Mammary epithelial cell (primary cell): ENCODE data around the gene REXO1.

Experiments
- EZH2 ChIP-seq: IDR thresholded peaks from 2 replicates; pipeline ENCODE4 v1.6.1; 2012; ENCODE audit warnings: low read length, inconsistent platforms, borderline replicate concordance
- TF ChIP-seq, protein P1 (sequence below), 2 donors: IDR thresholded peaks in 1 of 2; conservative IDR thresholded peaks in 1 of 2; 2 replicates each; pipeline ENCODE4 v1.5.1; 2011 to 2012; ENCODE audit warnings: inconsistent platforms in 2 of 2, low read length in 2 of 2, mild to moderate bottlenecking in 2 of 2, control low read depth in 1 of 2, low read depth in 1 of 2; ENCODE audit not compliant: insufficient read depth in 1 of 2; ENCODE audit errors: extremely low read depth in 1 of 2

DNA sequence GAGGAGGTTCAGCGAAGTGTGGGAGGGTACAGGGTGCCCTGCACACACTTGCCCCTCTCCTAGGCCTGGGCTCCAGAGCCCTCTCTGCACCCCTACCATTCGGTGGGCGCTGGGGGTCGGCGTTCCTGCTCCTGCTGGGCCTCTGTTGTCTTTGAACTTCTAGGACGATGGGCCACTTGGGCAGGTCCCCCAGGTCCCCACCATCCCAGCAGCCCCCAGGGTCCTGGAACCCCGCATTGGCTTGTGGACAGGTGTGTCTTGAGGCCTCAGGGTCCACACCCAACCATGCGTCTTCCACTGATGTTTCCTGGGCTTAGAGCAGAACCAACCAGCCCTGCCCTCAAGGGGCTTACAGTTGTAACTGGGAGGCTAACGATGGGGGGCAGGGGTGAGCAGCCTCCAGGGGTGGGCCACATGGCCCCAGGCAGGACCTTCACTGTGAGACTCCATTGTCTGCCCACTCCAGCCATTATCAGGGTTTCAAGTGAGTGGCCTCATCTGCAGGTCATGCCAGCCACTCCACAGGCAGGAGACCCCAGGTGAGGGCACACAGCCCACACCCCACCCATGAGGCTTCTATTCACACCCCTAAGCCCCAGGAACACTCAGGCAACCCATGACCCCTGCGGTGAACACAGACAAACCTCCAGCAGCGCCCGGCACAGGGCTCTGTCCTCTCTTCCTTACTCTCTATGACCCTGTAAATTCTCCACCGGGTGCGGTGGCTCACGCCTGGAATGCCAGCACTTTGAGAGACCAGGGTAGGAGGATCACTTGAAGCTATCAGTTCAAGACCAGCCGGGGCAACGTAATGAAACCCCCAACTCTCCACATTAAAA is 17.1 kb upstream of the REXO1 start:
- TF ChIP-seq, protein P1, sequence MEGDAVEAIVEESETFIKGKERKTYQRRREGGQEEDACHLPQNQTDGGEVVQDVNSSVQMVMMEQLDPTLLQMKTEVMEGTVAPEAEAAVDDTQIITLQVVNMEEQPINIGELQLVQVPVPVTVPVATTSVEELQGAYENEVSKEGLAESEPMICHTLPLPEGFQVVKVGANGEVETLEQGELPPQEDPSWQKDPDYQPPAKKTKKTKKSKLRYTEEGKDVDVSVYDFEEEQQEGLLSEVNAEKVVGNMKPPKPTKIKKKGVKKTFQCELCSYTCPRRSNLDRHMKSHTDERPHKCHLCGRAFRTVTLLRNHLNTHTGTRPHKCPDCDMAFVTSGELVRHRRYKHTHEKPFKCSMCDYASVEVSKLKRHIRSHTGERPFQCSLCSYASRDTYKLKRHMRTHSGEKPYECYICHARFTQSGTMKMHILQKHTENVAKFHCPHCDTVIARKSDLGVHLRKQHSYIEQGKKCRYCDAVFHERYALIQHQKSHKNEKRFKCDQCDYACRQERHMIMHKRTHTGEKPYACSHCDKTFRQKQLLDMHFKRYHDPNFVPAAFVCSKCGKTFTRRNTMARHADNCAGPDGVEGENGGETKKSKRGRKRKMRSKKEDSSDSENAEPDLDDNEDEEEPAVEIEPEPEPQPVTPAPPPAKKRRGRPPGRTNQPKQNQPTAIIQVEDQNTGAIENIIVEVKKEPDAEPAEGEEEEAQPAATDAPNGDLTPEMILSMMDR (conservative IDR thresholded peaks at IDR 0.05 in 1 of 2, IDR thresholded peaks at IDR 0.05 in 1 of 2; ENCODE audit: extremely low read depth in 1 of 2, insufficient read depth in 1 of 2, low read depth in 1 of 2, low read length in 2 of 2) = no peak
- TF ChIP-seq EZH2 = no peak
